H9 (cell line): ENCODE measurements around the gene TBCK. TPM values are rescaled to one million over a fixed set of nuclear protein-coding genes. Genes with fewer than 3 reads are reported as not detected.

Experiments
- DNase-seq: peaks from one replicate; pipeline ENCODE4 v3.0.0-alpha.2; 2017
- H2AFZ ChIP-seq: one replicate; pipeline ENCODE4 v1.6.1; 2013; ENCODE audit warnings: mild to moderate bottlenecking, low read length, control low read depth, moderate library complexity
- H2AK5ac ChIP-seq: 2 replicates; pipeline ENCODE4 v1.6.1; 2013; ENCODE audit warnings: low read length, control low read depth, mixed read lengths; ENCODE audit not compliant: insufficient read length
- H2BK120ac ChIP-seq: one replicate; pipeline ENCODE4 v1.6.1; 2013; ENCODE audit warnings: low read depth, mild to moderate bottlenecking, low read length, control low read depth, inconsistent platforms; ENCODE audit not compliant: poor library complexity, severe bottlenecking
- H2BK12ac ChIP-seq: 2 replicates; pipeline ENCODE4 v1.6.1; 2013; ENCODE audit warnings: low read length, control low read depth, mixed read lengths, low read depth; ENCODE audit not compliant: insufficient read length
- H2BK15ac ChIP-seq: 2 replicates; pipeline ENCODE4 v1.6.1; 2013; ENCODE audit warnings: low read depth, low read length, control low read depth
- H2BK20ac ChIP-seq: one replicate; pipeline ENCODE4 v1.6.1; 2013; ENCODE audit warnings: low read depth, mild to moderate bottlenecking, low read length, control low read depth, inconsistent platforms; ENCODE audit not compliant: poor library complexity, severe bottlenecking
- H2BK5ac ChIP-seq: 2 replicates; pipeline ENCODE4 v1.6.1; 2013; ENCODE audit warnings: low read length, control low read depth, mixed read lengths; ENCODE audit not compliant: insufficient read length
- H3K14ac ChIP-seq: 2 replicates; pipeline ENCODE4 v1.6.1; 2013; ENCODE audit warnings: low read length, control low read depth; ENCODE audit not compliant: insufficient read depth
- H3K18ac ChIP-seq: 2 replicates; pipeline ENCODE4 v1.6.1; 2013; ENCODE audit warnings: low read depth, mild to moderate bottlenecking, mixed read lengths, low read length, control low read depth; ENCODE audit not compliant: insufficient read length
- H3K23ac ChIP-seq: 2 replicates; pipeline ENCODE4 v1.6.1; 2013; ENCODE audit warnings: low read length, control low read depth, mixed read lengths, low read depth; ENCODE audit not compliant: insufficient read length
- H3K23me2 ChIP-seq: 2 replicates; pipeline ENCODE4 v1.6.1; 2013; ENCODE audit warnings: low read depth, mild to moderate bottlenecking, mixed read lengths, low read length, control low read depth; ENCODE audit not compliant: insufficient read length, poor library complexity, severe bottlenecking
- H3K27ac ChIP-seq: 2 replicates; pipeline ENCODE4 v1.5.1; 2013; ENCODE audit warnings: low read length, control low read depth, mixed read lengths, low read depth; ENCODE audit not compliant: insufficient read length
- H3K27me3 ChIP-seq: 2 replicates; pipeline ENCODE4 v1.6.1; 2013; ENCODE audit warnings: low read length, control low read depth, inconsistent platforms; ENCODE audit not compliant: insufficient read depth
- H3K4ac ChIP-seq: 2 replicates; pipeline ENCODE4 v1.6.1; 2013; ENCODE audit warnings: low read depth, mild to moderate bottlenecking, control low read depth, inconsistent platforms, low read length, moderate library complexity
- H3K4me1 ChIP-seq: 2 replicates; pipeline ENCODE4 v1.6.1; 2013; ENCODE audit warnings: low read length, control low read depth, inconsistent platforms; ENCODE audit not compliant: insufficient read depth
- H3K4me2 ChIP-seq: 2 replicates; pipeline ENCODE4 v1.6.1; 2013; ENCODE audit warnings: low read length, control low read depth, mixed read lengths; ENCODE audit not compliant: insufficient read length, insufficient read depth
- H3K56ac ChIP-seq: 2 replicates; pipeline ENCODE4 v1.6.1; 2013; ENCODE audit warnings: low read depth, mild to moderate bottlenecking, mixed read lengths, low read length, control low read depth; ENCODE audit not compliant: insufficient read length
- H3K79me1 ChIP-seq: 2 replicates; pipeline ENCODE4 v1.6.1; 2013; ENCODE audit warnings: low read depth, mild to moderate bottlenecking, moderate library complexity, low read length, control low read depth, inconsistent platforms; ENCODE audit not compliant: insufficient read depth, poor library complexity, severe bottlenecking
- H3K79me2 ChIP-seq: 2 replicates; pipeline ENCODE4 v1.6.1; 2013; ENCODE audit warnings: low read length, control low read depth, inconsistent platforms; ENCODE audit not compliant: insufficient read depth
- H3K9ac ChIP-seq: 2 replicates; pipeline ENCODE4 v1.6.1; 2013; ENCODE audit warnings: low read length, control low read depth, mixed read lengths; ENCODE audit not compliant: insufficient read length; ENCODE audit errors: extremely low read depth
- H3K9me3 ChIP-seq: one replicate; pipeline ENCODE4 v1.6.1; 2013; ENCODE audit warnings: low read depth, low read length, inconsistent platforms; ENCODE audit not compliant: control insufficient read depth
- H3T11ph ChIP-seq: one replicate; pipeline ENCODE4 v1.6.1; 2013; ENCODE audit warnings: mild to moderate bottlenecking, low read length, control low read depth, inconsistent platforms
- H4K20me1 ChIP-seq: one replicate; pipeline ENCODE4 v1.6.1; 2013; ENCODE audit not compliant: control insufficient read depth, insufficient read length, insufficient read depth
- H4K5ac ChIP-seq: 2 replicates; pipeline ENCODE4 v1.6.1; 2013; ENCODE audit warnings: low read depth, mild to moderate bottlenecking, mixed read lengths, low read length, control low read depth; ENCODE audit not compliant: insufficient read length
- H4K8ac ChIP-seq: replicated peaks from 2 replicates; pipeline ENCODE4 v1.6.1; 2013; ENCODE audit warnings: low read length, control low read depth, mixed read lengths, low read depth; ENCODE audit not compliant: insufficient read length
- H4K91ac ChIP-seq: 2 replicates; pipeline ENCODE4 v1.6.1; 2013; ENCODE audit warnings: low read depth, mild to moderate bottlenecking, moderate library complexity, mixed read lengths, low read length, control low read depth; ENCODE audit not compliant: insufficient read length
- H3K27ac Mint-ChIP-seq, 3 experiments: 2 replicates in 2 of 3; 3 replicates in 1 of 3; pipeline ENCODE4 v1.8.0; 2020 to 2021; ENCODE audit warnings: mixed read lengths in 3 of 3, mild to moderate bottlenecking in 1 of 3, moderate library complexity in 1 of 3
- H3K27me3 Mint-ChIP-seq: 2 replicates; pipeline ENCODE4 v1.8.0; 2021; ENCODE audit warnings: low read depth, mild to moderate bottlenecking, moderate library complexity, mixed read lengths
- H3K36me3 Mint-ChIP-seq, 3 experiments: 2 replicates in 2 of 3; 3 replicates in 1 of 3; pipeline ENCODE4 v1.8.0; 2020 to 2021; ENCODE audit warnings: low read depth in 3 of 3, mixed read lengths in 3 of 3; ENCODE audit not compliant: insufficient read depth in 1 of 3
- H3K4me1 Mint-ChIP-seq, 2 experiments: 2 replicates each; pipeline ENCODE4 v1.8.0; 2020; ENCODE audit warnings: mixed read lengths in 2 of 2
- H3K4me3 Mint-ChIP-seq, 2 experiments: 2 replicates in 1 of 2; 3 replicates in 1 of 2; pipeline ENCODE4 v1.8.0; 2020 to 2021; ENCODE audit warnings: mild to moderate bottlenecking in 2 of 2, mixed read lengths in 2 of 2, moderate library complexity in 1 of 2
- H3K9me3 Mint-ChIP-seq, 2 experiments: 2 replicates in 1 of 2; 3 replicates in 1 of 2; pipeline ENCODE4 v1.8.0; 2020; ENCODE audit warnings: mild to moderate bottlenecking in 2 of 2, mixed read lengths in 2 of 2, moderate library complexity in 1 of 2
- WGBS: extraction: QIAGEN DNeasy Blood & Tissue Kit; methylation state at CpG from one replicate; pipeline ENCODE4 v1.1.7; 2013; ENCODE audit warnings: missing lambda C conversion rate, low lambda C conversion rate, mixed read lengths; ENCODE audit not compliant: insufficient read length; ENCODE audit errors: extremely low coverage; 5-methylcytosine and 5-hydroxymethylcytosine counted together
- total RNA-seq: library from RNA; stranded (reverse); gene quantifications from 2 replicates; pipeline ENCODE4 v1.2.1, GENCODE V29; 2021
- TF ChIP-seq, protein P1 (sequence below): fragments of 200-600 bp; sonication (generic); conservative IDR thresholded peaks from 3 replicates; pipeline ENCODE4 v1.8.0; 2021; ENCODE audit warnings: antibody characterized with exemption, mild to moderate bottlenecking

TBCK gene
- total RNA-seq, 1 experiment from 2014 or later = 22.1 TPM

DNA sequence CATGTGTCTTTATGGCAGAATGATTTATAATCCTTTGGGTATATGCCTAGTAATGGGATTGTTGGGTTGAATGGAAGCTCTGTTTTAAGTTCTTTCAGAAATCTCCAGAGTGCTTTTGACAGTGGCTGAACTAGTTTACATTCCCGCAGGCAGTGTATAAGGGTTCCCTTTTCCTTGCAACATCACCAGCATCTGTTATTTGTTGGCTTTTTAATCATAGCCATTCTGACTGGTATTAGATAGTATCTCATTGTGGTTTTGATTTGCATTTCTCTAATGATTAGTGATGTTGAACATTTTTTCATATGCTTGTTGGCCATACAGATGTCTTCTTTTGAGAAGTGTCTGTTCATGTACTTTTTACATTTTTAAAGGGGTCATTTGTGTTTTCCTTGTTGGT lies 129.8 kb downstream of the TBCK start:
- H3K18ac ChIP-seq = no peak overlapping the region
- no peak for DNase-seq
- H3K14ac ChIP-seq = no peak overlapping the region
- H3K27me3 ChIP-seq = no peaks in the 10 kb centered on the region
- H3K27ac Mint-ChIP-seq = no peak overlapping the region
- no peak overlapping the region for H3K4ac ChIP-seq
- TF ChIP-seq, protein P1, sequence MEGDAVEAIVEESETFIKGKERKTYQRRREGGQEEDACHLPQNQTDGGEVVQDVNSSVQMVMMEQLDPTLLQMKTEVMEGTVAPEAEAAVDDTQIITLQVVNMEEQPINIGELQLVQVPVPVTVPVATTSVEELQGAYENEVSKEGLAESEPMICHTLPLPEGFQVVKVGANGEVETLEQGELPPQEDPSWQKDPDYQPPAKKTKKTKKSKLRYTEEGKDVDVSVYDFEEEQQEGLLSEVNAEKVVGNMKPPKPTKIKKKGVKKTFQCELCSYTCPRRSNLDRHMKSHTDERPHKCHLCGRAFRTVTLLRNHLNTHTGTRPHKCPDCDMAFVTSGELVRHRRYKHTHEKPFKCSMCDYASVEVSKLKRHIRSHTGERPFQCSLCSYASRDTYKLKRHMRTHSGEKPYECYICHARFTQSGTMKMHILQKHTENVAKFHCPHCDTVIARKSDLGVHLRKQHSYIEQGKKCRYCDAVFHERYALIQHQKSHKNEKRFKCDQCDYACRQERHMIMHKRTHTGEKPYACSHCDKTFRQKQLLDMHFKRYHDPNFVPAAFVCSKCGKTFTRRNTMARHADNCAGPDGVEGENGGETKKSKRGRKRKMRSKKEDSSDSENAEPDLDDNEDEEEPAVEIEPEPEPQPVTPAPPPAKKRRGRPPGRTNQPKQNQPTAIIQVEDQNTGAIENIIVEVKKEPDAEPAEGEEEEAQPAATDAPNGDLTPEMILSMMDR = no peak
- H3K27me3 Mint-ChIP-seq = no peaks in the 10 kb centered on the region
- H3K23ac ChIP-seq = no peak overlapping the region
- H3K4me3 Mint-ChIP-seq = no peak overlapping the region
- no peak overlapping the region for H2BK20ac ChIP-seq
- H3K27ac ChIP-seq = no peak overlapping the region
- H3K56ac ChIP-seq = no peak overlapping the region
- no peak overlapping the region for H2BK5ac ChIP-seq
- H3K4me1 Mint-ChIP-seq = no peaks in the 10 kb centered on the region
- H2BK15ac ChIP-seq = no peak overlapping the region
- no peaks in the 10 kb centered on the region for H3K79me1 ChIP-seq
- no peaks in the 10 kb centered on the region for H4K20me1 ChIP-seq
- H3K79me2 ChIP-seq = no peaks in the 10 kb centered on the region
- no peaks in the 10 kb centered on the region for H3K4me1 ChIP-seq
- no peaks in the 10 kb centered on the region for H3K23me2 ChIP-seq
- H3K9me3 Mint-ChIP-seq = peaks cover 9 to 11% of the 10 kb centered on the region in 2 experiments; a peak in 2 of 5 replicates
- no peak overlapping the region for H2BK120ac ChIP-seq
- no peak overlapping the region for H2AK5ac ChIP-seq
- H3K4me2 ChIP-seq = no peak overlapping the region
- no peak overlapping the region for H4K5ac ChIP-seq
- no CpG with 5 or more reads among the region's 1 CpG for whole genome bisulfite sequencing
- no peak overlapping the region for H4K91ac ChIP-seq
- H4K8ac ChIP-seq = no peak overlapping the region
- H2AFZ ChIP-seq = no peak overlapping the region
- no peak overlapping the region for H2BK12ac ChIP-seq
- no peak overlapping the region for H3K9ac ChIP-seq
- peaks cover 13 to 38% (median 30%) of the 10 kb centered on the region in 3 experiments for H3K36me3 Mint-ChIP-seq
- no peaks in the 10 kb centered on the region for H3K9me3 ChIP-seq
- H3T11ph ChIP-seq = no peak overlapping the region
